Iris pigment epithelial cell (primary cell): Measurements from ENCODE around the gene LGALSL.
A peak's percentile ranks its signal among the peaks of the same experiment; 100 is the strongest.

Experiments
- DNase-seq: peaks from one replicate; pipeline ENCODE4 v3.0.0-alpha.2; 2011; ENCODE audit warnings: low read depth

The LGALSL gene

DNA sequence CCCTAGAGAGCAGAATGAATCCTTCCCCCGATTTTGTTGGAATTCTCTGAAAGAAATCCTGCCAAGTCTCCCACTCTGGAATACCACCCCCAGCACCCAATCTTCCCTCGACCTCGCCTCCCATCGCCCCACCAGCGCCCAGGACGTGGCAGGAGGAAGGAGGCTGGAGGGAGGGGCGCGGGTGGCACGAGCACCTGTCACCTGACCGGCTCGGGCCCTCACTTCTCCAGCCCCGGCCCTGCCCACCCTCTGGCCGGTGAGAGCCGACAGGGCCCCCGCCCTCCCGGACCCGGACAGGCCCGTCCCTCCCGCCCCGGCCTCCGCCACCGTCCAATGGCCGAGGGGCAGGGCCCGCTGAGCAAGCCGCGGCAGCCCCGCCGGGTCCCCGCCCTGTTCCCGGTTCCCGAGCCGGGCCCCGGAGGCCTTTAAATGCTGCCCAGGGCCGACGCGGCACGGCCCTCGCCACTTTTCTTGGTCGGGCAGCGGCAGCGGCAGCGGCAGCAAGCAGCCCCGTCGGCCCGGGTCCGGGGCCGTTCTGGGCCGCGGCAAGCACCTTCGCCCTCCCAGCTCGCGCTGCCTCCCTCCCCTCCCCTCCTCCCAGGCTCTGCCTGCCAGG, at the start of gene LGALSL:
Gene LGALSL (plus strand): TSS at position 393 of the 616 bp plus-strand sequence. CDS start 384 bp downstream, outside the sequence.
- peak; percentile 49 for DNase-seq

GRCh38 chr2:64404743-64405142, 49.2 kb upstream of the LGALSL start:
- DNase-seq: peak; percentile 16

DNA sequence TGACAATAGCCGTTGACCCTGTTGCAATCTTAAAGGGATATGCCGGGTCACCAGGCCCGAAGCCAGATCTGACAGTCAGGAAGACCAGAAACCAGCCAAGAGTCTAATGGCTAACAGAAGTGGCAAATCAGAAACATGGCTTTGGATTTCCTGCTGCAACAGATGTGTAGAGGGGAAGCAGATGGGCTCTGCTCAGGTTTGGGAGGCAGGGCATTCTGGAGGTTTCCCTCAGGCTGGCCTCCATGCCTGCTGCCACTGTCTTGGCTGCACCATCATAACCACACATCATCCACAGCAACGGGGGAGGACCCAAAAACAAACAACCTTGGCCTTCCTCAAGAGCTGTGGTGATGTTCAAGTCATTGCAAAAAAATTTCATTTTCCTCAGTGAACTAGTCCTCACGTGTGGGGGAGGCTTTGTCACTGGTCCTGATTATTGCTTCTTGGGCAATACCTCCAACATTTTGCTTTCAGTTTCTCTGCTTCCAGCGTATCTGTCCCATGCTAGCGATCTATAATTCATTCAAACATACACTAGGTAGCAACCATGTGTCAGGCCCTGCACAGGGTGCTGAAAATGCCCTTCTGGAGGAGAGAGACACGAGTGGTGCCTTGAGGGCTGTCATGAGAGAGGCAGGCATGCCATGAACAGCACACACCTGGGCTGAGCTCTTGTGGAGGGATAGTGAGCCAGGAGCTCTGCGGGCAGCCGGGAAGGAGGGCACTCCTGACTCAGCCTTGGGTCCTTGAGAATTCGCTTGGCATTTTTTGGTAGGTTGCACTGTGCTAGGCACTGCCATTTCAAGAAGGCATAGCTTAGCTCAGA, 48.2 kb upstream of the LGALSL start:
- DNase-seq: peak; percentile 71

DNA sequence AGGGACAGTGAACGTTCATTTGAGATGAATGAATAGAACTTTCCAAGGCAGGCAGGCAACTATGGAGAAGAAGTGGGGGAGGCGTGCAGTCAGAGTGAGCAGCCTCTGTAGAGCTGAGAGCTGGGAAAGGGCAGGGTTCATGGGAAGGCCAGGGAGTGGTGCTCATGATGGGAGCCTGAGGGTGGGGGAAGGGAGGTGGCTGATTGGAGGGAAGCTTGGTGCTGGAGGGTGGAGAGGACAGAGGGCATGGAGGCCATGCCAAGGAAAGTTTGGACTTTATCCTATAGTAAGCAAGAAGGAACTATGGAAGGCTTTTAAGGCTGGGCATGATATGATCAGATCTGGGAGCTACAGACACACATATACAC, 47.6 kb upstream of the LGALSL start:
- no peak for DNase-seq

- no peak for DNase-seq
Observed at GRCh38 chr2:64408031-64408430, 45.9 kb upstream of the LGALSL start.

DNA sequence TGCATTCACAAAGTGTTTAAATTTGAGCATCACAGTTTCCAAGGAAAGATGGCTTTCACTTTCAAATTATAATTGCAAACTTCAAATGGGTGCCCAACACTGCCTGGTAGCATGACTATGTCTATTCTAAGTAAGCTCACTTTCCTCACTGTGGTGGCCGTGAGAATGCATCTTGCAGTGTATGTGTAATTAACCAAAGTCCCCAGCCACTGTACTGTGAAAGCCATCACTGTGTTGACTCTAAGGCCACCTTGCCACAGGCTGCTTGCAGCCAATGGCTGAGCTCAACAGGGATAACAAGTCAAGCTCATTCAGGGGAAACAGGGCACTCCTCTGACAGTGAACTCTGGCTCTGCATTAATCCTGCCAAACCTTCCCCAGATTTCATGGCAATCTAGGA, 43.3 kb upstream of the LGALSL start:
- no peak for DNase-seq

- DNase-seq: no peak
Observed at GRCh38 chr2:64412671-64413070, 41.3 kb upstream of the LGALSL start.

DNA sequence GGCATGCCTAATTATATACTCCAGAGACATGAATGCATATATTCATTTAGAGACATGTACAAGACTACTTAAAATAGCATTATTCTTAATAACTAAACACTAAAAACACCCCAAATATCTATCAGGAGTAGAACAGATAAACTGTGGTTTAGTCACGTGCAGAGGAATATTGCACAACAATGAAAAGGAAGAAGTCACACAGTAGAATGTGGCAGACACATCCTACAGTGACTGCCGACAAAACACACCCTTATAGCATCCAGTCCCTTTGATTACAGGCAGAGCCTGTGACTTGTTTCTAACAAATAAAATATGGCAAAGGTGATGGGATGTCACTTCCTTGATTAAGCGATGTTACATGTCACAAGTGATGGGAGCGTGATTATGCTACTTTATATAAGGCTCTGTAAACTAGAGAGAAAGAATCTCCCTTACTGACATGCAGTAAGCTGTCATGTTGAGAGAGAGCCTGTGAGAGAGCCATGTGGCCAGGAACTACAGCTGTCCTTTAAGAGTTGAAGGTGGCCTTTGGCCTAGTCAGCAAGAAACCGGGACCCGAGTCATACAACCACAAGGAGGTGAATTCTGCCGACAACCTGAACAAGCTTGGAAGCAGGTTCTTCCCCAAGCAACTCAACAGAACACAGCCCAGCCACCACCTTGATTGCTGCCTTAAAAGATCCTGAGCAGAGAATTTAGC, 39.1 kb upstream of the LGALSL start:
- no peak for DNase-seq

DNA sequence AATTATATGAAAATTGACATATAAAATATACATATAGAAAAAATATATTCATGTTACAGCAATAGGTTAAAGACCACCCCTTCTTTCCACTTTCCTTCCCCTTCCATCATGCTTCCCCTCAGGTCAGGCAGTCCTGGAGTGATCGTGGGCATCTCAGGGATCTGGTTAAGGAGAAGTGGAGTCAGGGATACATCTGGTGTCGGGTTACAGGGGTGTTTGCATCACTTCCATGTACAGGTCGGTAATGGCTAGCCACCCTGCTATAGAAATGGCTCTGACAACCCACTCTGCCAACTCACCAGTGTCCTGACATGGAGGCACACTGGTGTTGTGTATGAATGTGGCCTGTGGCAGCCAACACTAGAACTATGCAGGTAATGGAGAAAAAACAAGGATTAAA, 36.3 kb upstream of the LGALSL start:
- peak; percentile 10 for DNase-seq

- DNase-seq: no peak
Observed at GRCh38 chr2:64419596-64420165, 34.3 kb upstream of the LGALSL start.

GRCh38 chr2:64420677-64421076, 33.3 kb upstream of the LGALSL start:
- DNase-seq: no peak

GRCh38 chr2:64421201-64421600, 32.8 kb upstream of the LGALSL start:
- DNase-seq: no peak

DNA sequence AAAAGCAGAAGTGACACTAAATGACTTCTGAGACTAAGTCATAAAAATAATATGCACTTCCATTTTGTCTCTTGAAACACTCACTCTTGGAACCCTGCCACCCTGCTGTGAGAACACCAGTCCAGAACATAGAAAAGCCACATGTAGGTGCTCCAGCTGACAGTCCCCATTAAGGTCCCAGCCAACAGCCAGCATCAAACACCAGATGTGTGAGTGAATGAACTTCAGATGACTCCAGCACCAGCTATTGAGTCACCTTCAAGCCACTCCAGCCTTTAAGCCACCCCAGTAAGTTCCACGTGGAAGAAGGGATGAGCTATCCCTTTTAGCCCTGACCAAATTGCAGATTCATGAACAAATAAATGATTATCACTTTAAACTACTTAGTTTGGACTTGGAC, 31.5 kb upstream of the LGALSL start:
- DNase-seq: no peak

GRCh38 chr2:64423303-64423702, 30.7 kb upstream of the LGALSL start:
- no peak for DNase-seq

- DNase-seq: no peak
Observed at GRCh38 chr2:64424416-64424987, 29.5 kb upstream of the LGALSL start.

DNA sequence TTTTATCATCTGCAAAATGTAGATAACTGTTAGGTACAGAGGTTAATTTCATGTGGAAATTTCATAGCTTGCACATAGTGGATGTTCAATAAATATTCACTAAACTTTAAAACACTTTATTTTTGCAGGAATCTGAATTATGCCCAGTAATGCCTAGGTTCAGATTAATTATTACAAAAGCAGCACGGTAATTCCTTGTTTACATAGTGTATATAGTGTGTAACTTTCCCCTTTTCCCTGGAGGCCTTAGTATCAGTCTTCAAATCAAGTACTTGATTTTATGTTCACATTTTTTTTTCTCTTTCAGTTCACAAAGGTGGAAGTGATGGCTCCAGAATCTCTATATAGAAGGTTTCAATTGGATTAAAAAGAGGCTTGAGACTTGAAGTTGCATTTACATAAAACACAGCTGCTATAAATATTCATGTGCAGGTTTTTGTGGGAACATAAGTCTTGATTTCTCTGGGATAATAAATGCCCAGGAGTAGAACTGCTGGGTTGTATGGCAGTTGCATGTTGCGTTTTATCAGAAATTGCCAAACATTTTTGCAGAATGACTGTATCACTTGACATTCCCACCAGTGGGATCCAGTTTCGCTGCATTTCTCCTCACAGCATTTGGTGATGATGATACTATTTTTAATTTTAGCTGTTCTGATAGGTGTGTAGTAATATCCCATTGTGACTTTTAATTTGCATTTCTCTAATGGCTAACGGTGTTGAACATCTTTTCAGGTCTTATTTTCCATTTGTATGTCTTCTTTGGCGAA, 27.6 kb upstream of the LGALSL start:
- peak; percentile 16 for DNase-seq

DNA sequence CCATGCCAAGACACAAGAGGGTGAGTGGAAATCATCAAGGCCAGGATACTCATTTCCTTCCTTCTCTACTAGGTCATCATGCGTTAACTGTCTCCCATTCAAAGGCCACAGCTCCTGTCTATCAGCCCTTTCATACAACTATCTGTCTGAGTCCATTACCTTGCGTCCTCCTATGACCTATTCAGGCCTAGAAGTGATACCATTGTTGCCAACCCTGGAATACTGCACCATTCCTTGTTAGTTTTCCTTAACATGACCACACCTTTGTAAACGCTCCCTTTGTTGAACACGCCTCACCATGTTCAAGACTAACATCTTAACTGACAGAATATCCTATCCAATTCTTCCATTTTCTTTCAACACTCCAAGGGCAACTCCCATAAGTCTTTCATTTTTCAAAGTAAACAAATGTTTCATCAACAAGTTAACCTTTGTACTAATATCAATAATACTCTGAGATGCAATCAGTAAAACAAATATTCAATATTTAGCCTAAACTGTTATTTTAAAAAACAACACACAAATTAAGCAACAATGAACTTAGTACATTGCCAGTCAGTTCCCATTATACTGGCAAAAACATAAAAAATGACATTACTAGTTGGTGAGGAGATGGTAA, 19.8 kb upstream of the LGALSL start:
- DNase-seq: no peak

- DNase-seq: no peak
Observed at GRCh38 chr2:64437883-64438282, 16.1 kb upstream of the LGALSL start.

DNA sequence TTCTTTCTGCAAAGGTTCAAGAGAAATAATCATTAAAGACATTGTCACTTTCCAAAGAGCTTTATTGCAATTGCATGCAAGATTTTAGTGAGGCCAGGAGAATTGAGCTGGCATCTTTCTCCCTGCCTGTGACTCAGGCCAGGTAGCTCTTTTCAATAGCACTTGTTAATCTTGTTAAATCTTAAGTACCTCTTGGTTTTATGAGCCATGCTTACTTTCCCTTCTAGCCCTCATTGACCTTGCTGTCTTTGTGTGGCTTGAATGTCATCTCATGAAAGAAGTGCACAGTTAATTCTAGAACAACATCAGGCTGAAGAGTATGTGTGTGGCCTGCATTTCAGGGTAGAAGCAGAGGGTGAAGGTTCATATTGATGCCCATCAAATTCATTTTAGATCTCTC, 14.8 kb upstream of the LGALSL start:
- no peak for DNase-seq

DNA sequence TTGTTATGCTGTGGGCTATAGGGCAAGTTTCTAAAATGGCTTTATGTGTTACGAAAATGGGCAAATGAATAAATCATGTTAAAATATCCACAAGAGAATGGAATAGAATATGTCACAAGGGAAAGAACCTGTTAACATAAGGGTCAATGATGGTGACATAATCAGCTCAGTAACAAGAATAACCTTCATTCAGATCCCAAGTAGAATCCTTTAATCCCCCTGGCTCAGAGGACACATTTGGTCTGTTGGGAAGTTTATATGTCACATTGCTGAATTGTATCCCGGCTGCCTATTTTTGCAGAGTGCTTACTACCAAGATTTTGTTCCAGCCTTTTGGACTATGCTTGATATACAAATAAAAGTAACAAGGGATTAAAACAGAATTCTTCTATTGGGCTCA, 13.1 kb upstream of the LGALSL start:
- DNase-seq: no peak

DNA sequence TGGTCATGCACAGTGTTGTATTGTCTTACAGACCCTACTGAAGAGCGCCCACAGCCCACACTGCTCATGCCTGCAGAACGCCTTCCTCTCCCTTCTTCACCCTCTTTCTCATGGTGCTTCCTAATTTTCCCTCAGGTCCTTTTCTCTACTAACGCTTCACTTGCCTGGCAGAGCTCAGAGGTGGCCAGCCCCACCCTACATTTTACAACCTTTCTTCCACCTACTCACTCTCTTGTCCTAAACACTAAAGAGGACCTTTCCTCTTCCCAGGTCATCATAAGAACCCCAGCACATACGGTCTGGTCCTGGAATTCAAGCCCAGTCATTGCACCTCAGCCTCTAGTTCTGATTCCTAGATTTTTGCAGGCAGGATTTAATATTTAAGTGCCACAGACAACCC, 11.7 kb upstream of the LGALSL start:
- no peak for DNase-seq
